SKM-1 treated with dmso at 0.1 percent for 144 hours (cell line): ENCODE measurements around the gene CNIH2.
A peak's percentile ranks its signal among the peaks of the same experiment; 100 is the strongest.

Experiments
- DNase-seq: peaks from one replicate; lab custom pipeline; 2025; ENCODE audit not compliant: unreplicated experiment; lab: John Stamatoyannopoulos, UW

Gene CNIH2

GRCh38 chr11:66259225-66259624 lies 18.8 kb upstream of the CNIH2 start:
- DNase-seq, result no peak

GRCh38 chr11:66259956-66260355 lies 18.0 kb upstream of the CNIH2 start:
- no peak for DNase-seq

- no peak for DNase-seq
Measured at GRCh38 chr11:66261578-66261977, 16.4 kb upstream of the CNIH2 start.

DNA sequence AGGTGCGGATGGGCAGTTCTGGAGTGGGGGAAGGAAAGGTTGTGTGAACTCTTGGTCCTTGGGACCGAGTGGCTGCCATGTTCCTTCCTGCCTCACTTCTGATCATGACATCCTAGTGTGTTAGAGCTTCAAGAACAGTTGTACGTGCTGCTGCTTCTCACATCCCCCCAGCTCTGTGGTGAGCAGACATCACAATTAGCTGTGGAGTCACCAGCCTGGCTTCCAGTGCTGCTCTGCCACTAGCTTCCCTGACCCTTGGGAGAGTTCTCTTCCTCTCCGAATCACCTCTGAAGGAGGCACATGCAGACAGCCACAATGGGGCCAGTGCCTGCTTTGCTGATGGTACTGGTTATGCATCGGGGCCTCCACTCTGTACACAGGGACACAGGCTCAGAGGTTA lies 15.8 kb upstream of the CNIH2 start:
- no peak for DNase-seq

GRCh38 chr11:66262696-66263095 lies 15.3 kb upstream of the CNIH2 start:
- DNase-seq, result no peak

DNA sequence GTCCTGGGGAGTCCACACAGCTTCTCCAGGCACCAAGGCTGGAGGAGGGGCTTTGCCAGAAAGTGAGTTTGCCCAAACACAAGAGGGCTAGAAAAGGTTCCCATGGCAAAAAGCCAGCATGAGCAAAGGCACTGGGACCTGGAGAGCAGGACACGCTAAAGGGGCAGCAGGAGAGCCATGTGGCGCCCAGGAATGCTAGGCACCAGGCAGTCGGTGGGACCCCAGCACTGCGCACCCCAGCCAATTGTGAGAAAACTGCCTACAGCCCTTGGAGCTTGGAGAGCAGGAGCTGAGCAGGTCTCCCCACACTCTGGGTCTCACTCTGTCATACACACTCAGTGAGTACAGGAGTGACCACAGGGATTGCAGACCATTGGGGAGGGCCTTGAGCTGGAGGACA lies 14.7 kb upstream of the CNIH2 start:
- DNase-seq, result no peak

GRCh38 chr11:66263785-66264184 lies 14.2 kb upstream of the CNIH2 start:
- DNase-seq, result no peak

DNA sequence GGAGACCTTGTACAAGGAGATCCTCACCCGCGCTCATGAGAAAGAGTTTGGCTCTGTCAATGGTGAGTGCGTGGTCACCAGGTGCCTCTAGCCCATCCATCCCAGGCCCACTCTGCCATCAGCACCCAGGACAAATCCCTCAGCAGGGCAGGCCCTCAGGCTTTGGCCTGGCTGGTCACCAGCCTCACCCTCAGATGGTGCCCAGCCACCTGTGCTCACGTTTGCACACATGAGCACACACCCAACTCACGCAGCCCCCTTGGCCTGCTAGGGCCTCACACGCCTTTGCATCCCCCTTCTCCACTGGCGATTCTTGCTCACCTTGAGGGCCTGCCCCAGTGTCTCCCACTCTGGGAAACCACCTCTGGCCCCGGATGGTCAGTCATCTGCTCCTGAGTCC lies 13.6 kb upstream of the CNIH2 start:
- DNase-seq, result no peak

GRCh38 chr11:66264914-66265313 lies 13.1 kb upstream of the CNIH2 start:
- DNase-seq, result no peak

- no peak for DNase-seq
Measured at GRCh38 chr11:66265531-66266377, 12.2 kb upstream of the CNIH2 start.

- DNase-seq, result no peak
Measured at GRCh38 chr11:66266378-66267038, 11.5 kb upstream of the CNIH2 start.

DNA sequence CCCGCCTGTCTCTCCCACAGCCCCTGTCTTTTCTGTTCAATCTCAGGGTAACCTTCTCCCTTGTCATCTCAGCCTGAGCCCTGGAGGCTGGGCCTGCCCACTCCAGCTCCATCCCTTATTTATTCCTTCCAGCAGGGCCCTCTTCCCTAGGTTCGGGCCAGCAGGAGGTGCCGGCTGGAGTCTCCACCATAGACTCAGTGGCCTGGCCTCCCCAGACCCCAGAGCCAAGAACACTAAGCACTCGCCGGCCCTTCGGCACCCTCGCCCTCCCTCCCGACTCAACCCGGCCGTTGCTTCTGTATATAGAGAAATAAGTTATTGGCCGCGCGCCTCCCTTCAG lies 11.0 kb upstream of the CNIH2 start:
- no peak for DNase-seq

DNA sequence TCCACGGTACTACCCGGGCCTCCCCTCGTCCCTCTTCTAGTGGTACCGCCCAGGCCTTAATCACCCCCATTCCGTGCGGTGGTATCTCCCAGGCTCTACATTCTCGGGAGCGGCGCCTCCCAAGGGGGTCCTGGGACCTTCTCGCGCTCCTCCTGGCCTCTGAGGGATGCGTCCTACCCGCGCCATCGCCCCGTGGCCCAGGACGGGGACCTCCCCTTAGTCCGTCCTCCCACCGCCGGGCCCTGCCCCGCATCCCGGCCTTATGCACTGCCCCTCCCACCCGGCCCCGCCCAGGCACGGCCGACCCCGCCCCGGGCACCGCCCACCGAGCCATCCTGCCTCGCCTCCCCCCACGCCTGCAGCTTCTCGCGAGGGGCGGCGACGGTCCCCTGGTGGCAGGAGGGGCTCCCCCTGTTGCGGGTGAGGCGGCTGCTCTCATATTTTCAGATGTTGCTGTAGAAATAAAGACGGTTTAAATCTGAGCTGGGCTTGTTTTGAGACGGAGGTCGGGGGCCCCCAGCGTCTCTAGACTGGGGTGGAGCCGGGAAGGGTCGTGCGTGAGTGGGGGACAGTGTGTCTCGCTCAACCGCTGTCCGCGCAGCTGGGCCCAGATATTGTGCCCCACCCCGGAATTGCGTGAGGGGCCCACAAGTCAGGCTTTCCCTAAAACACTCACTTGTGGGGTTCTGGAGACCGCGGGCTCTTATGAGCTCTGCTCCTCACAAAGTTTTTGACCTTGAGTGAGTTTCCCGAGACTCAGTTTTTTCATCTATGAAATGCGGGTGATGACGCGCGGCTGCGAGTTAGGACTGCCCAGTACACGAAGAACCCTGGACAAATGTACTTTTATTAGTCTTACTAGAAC lies 10.4 kb upstream of the CNIH2 start:
- DNase-seq, result peak; percentile 25

DNA sequence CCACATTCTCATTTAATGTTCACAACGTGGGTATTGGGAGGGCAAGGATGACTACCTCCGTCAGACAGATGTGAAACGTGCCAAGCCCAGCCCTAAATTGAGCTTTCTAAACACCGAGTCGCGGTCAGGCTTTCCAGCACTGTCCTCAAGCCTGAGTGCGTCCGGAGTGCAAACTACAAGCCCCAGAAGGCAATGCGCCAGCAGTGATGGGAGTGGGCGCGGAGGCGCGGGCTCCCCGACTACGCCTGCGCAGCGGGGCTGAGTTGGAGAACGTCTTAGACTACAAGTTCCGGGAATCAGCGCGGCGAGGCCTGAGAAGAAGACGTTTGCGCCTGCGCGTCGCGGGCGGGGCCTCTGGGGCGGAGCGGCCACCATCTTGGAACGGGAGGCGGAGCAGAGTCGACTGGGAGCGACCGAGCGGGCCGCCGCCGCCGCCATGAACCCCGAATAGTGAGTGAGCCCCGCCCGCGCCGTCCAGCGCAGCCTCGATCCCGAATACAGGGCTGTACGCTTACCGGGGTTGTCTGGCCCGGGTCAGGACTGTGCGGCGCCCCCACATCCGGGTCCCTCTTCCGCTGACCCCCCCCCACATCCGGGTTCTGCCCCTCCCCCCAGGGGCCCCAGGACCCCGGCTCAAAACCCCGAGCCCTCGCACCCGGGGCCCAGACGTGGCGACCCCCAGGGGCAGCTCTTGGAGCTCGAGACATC lies 9.6 kb upstream of the CNIH2 start, which contains the start of gene RAB1B:
Gene RAB1B, plus strand, starts transcription at position 396 of the 708 bp plus-strand sequence. Its CDS starts 41 bp downstream, at position 437.
- DNase-seq, result peak; percentile 98

GRCh38 chr11:66268952-66269905 lies 8.7 kb upstream of the CNIH2 start:
- DNase-seq, result peak; percentile 67

- DNase-seq, result no peak
Measured at GRCh38 chr11:66271816-66272215, 6.2 kb upstream of the CNIH2 start.

- no peak for DNase-seq
Measured at GRCh38 chr11:66272596-66272995, 5.4 kb upstream of the CNIH2 start.

GRCh38 chr11:66274219-66274618 lies 3.8 kb upstream of the CNIH2 start:
- no peak for DNase-seq

GRCh38 chr11:66275396-66275795 lies 2.6 kb upstream of the CNIH2 start:
- no peak for DNase-seq
